Suprapubic skin (tissue), 4 donors: ENCODE results near the gene AMTN.

ENCODE experiments used
- CTCF ChIP-seq, 2 donors: fragments of 200-600 bp in 1 of 2; fragments of 450-650 bp in 1 of 2; sonication (generic) in 1 of 2; IDR thresholded peaks; one replicate each; pipeline ENCODE4 v1.5.1; 2016 to 2019; ENCODE audit warnings: antibody characterized with exemption in 2 of 2, mild to moderate bottlenecking in 1 of 2, moderate library complexity in 1 of 2
- EP300 ChIP-seq: sonication (generic); formaldehyde crosslinking; IDR thresholded peaks from one replicate; pipeline ENCODE4 v1.6.1; 2017; ENCODE audit warnings: antibody characterized with exemption
- POLR2A ChIP-seq, 2 donors: fragments of 450-650 bp; IDR thresholded peaks; one replicate each; pipeline ENCODE4 v1.6.1; 2017; ENCODE audit warnings: antibody characterized with exemption in 2 of 2, mild to moderate bottlenecking in 2 of 2, moderate library complexity in 2 of 2
- POLR2AphosphoS5 ChIP-seq, 3 donors: sonication (generic); formaldehyde crosslinking; IDR thresholded peaks; one replicate each; pipeline ENCODE4 v1.6.1; 2017; ENCODE audit warnings: antibody characterized with exemption in 3 of 3

- no peak for TF ChIP-seq CTCF (IDR thresholded peaks at IDR 0.05)
- TF ChIP-seq POLR2AphosphoS5 (IDR thresholded peaks at IDR 0.05) = no peak
- TF ChIP-seq POLR2A (IDR thresholded peaks at IDR 0.05) = no peak
- no peak for TF ChIP-seq EP300
These were observed at the start of gene AMTN for GRCh38 chr4:70518269-70518668.
